MM.1S (cell line): ENCODE measurements around the gene PLXNA2.

Experiments
- EZH2 ChIP-seq: fragments of 300-600 bp; sonication (generic); optimal IDR thresholded peaks from 2 replicates; pipeline ENCODE3; 2017; ENCODE audit warnings: low read depth, mild to moderate bottlenecking, antibody characterized with exemption, low read length, mixed read lengths
- EZH2phosphoT487 ChIP-seq: fragments of 300-600 bp; sonication (generic); IDR thresholded peaks from 2 replicates; pipeline ENCODE4 v1.6.1; 2018; ENCODE audit warnings: antibody characterized with exemption, low read length
- TF ChIP-seq, protein P1 (sequence below): fragments of 300-600 bp; sonication (generic); IDR thresholded peaks from 2 replicates; pipeline ENCODE4 v1.5.1; 2016; ENCODE audit warnings: antibody characterized with exemption, low read length, mixed read lengths

DNA sequence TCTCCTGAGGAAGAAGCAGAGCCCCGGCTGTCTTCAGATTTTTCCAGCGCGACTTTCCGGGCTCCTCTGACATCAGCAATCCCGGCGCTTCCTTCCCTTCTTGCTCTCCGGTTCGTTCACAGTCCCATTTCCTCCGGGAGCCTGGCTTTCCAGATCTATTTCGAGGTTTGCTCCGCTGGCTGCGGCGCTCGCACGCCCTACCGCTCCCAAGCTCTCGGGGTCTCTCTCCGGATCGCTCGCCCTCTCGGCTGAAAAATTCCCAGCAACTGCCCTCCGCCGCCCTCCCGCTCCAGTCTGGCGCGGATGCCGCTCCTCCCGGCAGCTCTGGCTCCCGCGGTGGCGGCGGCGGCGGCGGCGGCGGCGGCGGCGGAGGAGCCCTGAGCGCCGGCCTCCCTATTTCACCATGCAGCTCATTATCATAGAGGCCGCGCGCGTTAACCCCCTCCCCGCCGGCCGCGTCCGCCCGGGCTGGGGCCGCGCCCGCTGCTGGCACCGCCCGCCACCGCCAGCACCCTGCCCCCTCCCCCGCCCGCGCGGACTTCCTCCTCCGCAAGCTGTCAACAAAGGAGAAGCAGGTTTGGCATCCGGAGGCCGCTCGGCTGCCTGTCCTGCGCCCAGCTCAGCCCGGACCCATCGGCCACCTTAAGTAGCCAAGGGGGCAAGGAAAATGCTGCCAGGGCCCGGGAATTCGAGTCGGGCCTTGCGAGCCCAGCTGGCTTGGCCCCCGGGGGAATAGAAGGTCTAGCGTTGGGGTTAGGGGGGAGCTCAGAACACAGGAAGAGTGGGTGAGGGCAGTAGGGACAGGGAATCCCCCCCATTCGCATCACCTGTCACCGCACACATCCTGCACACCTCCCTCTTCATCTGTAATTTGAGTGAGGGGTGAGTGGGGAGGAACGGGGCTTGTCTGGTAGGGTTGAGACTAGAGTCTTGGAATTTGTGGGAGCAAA lies at the start of gene PLXNA2:
- TF ChIP-seq EZH2phosphoT487 = no peak
- no peak for TF ChIP-seq EZH2
- TF ChIP-seq, protein P1, sequence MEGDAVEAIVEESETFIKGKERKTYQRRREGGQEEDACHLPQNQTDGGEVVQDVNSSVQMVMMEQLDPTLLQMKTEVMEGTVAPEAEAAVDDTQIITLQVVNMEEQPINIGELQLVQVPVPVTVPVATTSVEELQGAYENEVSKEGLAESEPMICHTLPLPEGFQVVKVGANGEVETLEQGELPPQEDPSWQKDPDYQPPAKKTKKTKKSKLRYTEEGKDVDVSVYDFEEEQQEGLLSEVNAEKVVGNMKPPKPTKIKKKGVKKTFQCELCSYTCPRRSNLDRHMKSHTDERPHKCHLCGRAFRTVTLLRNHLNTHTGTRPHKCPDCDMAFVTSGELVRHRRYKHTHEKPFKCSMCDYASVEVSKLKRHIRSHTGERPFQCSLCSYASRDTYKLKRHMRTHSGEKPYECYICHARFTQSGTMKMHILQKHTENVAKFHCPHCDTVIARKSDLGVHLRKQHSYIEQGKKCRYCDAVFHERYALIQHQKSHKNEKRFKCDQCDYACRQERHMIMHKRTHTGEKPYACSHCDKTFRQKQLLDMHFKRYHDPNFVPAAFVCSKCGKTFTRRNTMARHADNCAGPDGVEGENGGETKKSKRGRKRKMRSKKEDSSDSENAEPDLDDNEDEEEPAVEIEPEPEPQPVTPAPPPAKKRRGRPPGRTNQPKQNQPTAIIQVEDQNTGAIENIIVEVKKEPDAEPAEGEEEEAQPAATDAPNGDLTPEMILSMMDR = no peak
